Astrocyte of the spinal cord (primary cell): ENCODE results near the gene BRD4.

Experiments used
- DNase-seq: peaks from one replicate; pipeline ENCODE4 v3.0.0; 2011; ENCODE audit warnings: low read depth, low spot score
- H3K4me3 ChIP-seq: 2 replicates; pipeline ENCODE4 v1.5.1; 2011; ENCODE audit warnings: low read depth, mild to moderate bottlenecking, low read length, moderate library complexity
- CTCF ChIP-seq: IDR thresholded peaks from 2 replicates; pipeline ENCODE4 v1.5.1; 2012; ENCODE audit warnings: low read depth, mild to moderate bottlenecking, low read length, inconsistent platforms
- in situ Hi-C: cut with HindIII; loops from 2 replicates; pipeline ENCODE4 v1.10.0; 2017; ENCODE audit warnings: low sequenced_read_pairs

BRD4 gene

GRCh38 chr19:15265214-15265849 is 67.0 kb downstream of the BRD4 start:
- H3K4me3 ChIP-seq = no peak overlapping the region
- no peak for TF ChIP-seq CTCF
- in situ Hi-C loops = no loop called here
- no peak for DNase-seq

- in situ Hi-C loops = no loop called here
- no peak for TF ChIP-seq CTCF
- no peak for DNase-seq
- H3K4me3 ChIP-seq = no peak overlapping the region
Observed at GRCh38 chr19:15264933-15265206, 67.5 kb downstream of the BRD4 start.

GRCh38 chr19:15264061-15264932 is 68.0 kb downstream of the BRD4 start:
- peak; percentile 81 for TF ChIP-seq CTCF
- in situ Hi-C loops = no loop called here
- no peak overlapping the region for H3K4me3 ChIP-seq
- peak; percentile 63 for DNase-seq

GRCh38 chr19:15263361-15263985 is 68.9 kb downstream of the BRD4 start:
- in situ Hi-C loops = no loop called here
- no peak overlapping the region for H3K4me3 ChIP-seq
- no peak for TF ChIP-seq CTCF
- no peak for DNase-seq

- in situ Hi-C loops = no loop called here
- no peak overlapping the region for H3K4me3 ChIP-seq
- no peak for DNase-seq
- TF ChIP-seq CTCF = no peak
Observed at GRCh38 chr19:15262011-15262410, 70.3 kb downstream of the BRD4 start.

GRCh38 chr19:15260939-15261338 is 71.4 kb downstream of the BRD4 start:
- in situ Hi-C loops = no loop called here
- DNase-seq = no peak
- peak; percentile 40 for TF ChIP-seq CTCF
- H3K4me3 ChIP-seq = no peak overlapping the region
